Measurements from ENCODE around the gene MAPK8IP1. TPM values are rescaled to one million over a fixed set of nuclear protein-coding genes. Genes with fewer than 3 reads are reported as not detected.

The MAPK8IP1 gene
- total and polyA plus RNA-seq, 12 donors = 2.6 to 8.0 (median 6.5) TPM

DNA sequence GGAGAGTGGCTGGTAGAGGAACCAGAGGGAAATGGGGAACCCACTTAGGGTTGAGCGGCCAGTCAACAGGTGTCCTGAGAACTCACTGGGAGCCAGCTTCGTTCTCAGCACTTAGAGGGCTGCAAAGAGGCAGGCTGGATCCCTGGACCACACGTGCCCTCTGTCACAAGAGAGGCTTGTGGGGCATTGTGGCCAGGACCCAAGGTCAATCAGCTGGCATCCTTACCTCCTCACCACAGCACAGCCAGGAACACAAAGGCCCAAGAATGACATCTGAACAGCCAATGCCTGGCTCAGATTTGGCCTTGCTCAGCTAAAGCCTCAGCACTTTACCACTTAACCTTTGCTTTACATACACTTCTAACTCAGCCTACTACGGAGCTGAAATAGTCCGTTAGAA lies 7.4 kb downstream of the MAPK8IP1 start:
- H3K9me3 ChIP-seq = no peaks in the 10 kb centered on the region
- peak in 4 of 8 donors; percentile 19 to 64 (median 40) for ATAC-seq
- H3K36me3 ChIP-seq = no peaks in the 10 kb centered on the region
- no peaks in the 10 kb centered on the region for H3K4me1 ChIP-seq
- DNase-seq = no peak
- 66 to 85% methylated on average over 5 of the region's 5 CpGs for WGBS, 2 donors
- peaks cover 0 to 21% (median 0%) of the 10 kb centered on the region in 7 donors for H3K27me3 ChIP-seq
- no peak overlapping the region for H3K27ac ChIP-seq
- TF ChIP-seq, protein P1, sequence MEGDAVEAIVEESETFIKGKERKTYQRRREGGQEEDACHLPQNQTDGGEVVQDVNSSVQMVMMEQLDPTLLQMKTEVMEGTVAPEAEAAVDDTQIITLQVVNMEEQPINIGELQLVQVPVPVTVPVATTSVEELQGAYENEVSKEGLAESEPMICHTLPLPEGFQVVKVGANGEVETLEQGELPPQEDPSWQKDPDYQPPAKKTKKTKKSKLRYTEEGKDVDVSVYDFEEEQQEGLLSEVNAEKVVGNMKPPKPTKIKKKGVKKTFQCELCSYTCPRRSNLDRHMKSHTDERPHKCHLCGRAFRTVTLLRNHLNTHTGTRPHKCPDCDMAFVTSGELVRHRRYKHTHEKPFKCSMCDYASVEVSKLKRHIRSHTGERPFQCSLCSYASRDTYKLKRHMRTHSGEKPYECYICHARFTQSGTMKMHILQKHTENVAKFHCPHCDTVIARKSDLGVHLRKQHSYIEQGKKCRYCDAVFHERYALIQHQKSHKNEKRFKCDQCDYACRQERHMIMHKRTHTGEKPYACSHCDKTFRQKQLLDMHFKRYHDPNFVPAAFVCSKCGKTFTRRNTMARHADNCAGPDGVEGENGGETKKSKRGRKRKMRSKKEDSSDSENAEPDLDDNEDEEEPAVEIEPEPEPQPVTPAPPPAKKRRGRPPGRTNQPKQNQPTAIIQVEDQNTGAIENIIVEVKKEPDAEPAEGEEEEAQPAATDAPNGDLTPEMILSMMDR (IDR thresholded peaks at IDR 0.05) = no peak
- intact Hi-C loops (cut with DNase I) = loop anchor here in 1 of 10 donors (10.0 kb wide), 1 partner anchor 48 kb away; the partner anchor contains the start of gene CRY2
- no peak overlapping the region for H3K4me3 ChIP-seq

DNA sequence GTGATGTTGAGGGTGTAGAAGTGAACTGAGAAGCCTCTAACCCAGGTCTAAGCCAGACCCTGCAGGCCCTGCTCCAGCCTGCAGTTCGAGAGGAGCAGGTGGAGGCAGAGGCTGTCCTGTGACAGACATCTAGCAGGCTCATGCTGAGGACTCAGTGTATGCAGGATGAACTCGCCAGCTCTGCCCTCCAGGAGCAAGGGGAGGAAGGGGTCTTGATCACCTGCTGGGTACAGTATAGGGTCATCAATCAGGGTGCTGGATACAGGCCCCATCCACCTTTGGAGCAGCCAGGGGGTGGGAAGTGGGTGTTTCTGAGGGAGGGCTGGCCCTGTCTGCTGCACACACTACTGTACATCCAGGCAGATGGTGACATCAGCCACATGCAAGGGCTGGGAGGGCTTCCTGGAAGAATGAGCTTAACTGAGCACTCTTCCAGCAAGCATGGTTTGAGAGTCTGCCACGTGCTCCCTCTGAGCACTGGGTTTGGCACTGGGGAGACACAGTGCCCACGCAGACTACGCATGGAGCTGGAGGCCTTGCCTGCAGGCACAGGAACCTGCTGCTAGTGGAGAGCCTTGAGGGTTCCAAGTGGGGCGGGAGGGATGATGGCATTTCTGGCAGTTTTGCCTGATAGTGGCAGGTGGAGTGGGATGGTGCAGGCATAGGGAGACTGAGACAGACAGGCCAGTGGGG lies 9.2 kb downstream of the MAPK8IP1 start:
- Histone ChIP-seq H3K9me3 (no peaks in the 10 kb centered on the region), H3K4me1 (peaks cover 5 to 17% (median 10%) of the 10 kb centered on the region in 9 donors), H3K4me3 (no peak overlapping the region), H3K36me3 (no peaks in the 10 kb centered on the region), H3K27ac (no peak overlapping the region), H3K27me3 (peaks cover 0 to 40% (median 0%) of the 10 kb centered on the region in 7 donors)
- TF ChIP-seq, protein P1 (IDR thresholded peaks at IDR 0.05) = no peak
- WGBS, 2 donors = 85 to 89% methylated on average over 6 of the region's 6 CpGs
- intact Hi-C loops (cut with DNase I) = loop anchor here in 1 of 10 donors (10.0 kb wide), 1 partner anchor 50 kb away; the partner anchor contains the start of gene CRY2
- DNase-seq (no peak), ATAC-seq (no peak)

DNA sequence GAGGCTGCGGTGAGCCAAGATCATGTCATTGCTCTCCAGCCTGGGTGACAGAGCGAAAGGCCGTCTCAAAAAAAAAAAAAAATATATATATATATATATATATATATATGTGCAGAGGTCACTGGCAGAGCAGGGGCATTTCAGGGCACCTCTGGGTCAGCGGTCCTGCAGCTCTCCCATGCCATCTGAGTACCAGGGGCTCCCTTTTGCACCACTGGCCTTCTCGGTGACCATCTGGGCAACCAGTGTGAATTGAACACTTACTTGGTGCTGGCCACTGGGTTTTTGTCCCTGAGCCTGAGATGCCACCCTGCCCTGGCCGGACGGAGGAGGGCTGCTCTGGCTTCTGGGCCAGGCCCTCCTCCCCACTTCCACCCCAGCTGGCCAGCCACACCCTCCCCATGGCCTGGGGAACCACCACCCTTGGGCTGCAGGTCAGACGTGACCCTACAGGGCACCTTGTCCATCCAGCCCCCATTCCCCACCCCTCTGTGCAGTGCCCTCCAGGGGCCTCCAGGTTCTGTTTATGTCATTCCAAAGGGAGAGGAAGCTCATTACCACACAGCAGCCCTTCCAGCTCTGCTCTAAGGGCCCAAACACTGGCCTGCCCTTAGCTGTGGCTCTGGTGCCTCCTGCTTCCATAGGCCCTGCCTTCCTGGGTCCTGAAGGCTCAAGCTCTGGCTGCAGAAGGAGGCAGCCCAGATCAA lies 10.3 kb downstream of the MAPK8IP1 start:
- H3K27ac ChIP-seq = no peak overlapping the region
- H3K36me3 ChIP-seq = no peaks in the 10 kb centered on the region
- no peaks in the 10 kb centered on the region for H3K9me3 ChIP-seq
- peaks cover 0 to 50% (median 0%) of the 10 kb centered on the region in 7 donors for H3K27me3 ChIP-seq
- H3K4me1 ChIP-seq = peaks cover 6 to 22% (median 14%) of the 10 kb centered on the region in 9 donors
- intact Hi-C loops (cut with DNase I) = loop anchor here in 1 of 10 donors (10.0 kb wide), 1 partner anchor 51 kb away; the partner anchor contains the start of gene CRY2
- TF ChIP-seq, protein P1 (IDR thresholded peaks at IDR 0.05) = no peak
- H3K4me3 ChIP-seq = no peak overlapping the region
- ATAC-seq = no peak
- 93 to 94% methylated on average over 8 of the region's 8 CpGs for WGBS, 2 donors
- no peak for DNase-seq

DNA sequence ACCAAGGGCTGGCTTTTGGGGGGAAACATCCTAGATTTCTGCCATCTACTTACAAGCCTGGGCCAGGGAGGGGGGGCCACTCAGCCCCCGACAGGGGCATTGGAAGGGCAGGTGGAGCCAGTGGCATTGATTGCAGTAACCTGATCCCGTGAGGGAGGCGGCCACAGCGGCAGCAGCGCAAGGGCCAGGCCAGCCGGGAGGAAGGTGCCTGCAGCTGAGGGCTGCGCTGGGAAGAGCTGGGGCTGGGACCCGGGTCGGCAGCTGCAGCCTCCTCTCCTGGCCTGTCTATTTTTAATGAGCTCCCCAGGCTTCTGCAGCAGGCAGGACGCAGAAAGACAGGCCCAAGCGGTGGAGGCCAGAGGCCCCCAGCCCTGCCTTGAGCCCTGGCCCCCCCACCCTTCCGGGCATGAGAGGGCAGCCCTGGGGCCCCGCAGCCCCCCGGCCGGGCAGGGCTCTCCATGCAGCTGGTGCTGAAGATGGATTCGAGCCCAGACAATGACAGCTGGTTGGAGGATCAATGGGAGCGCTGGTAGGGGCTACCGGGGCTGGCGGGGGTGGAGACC lies 11.1 kb downstream of the MAPK8IP1 start:
- Histone ChIP-seq H3K9me3 (no peaks in the 10 kb centered on the region), H3K4me1 (peaks cover 10 to 30% (median 21%) of the 10 kb centered on the region in 9 donors), H3K36me3 (no peaks in the 10 kb centered on the region), H3K27ac (no peak overlapping the region), H3K4me3 (no peak overlapping the region), H3K27me3 (peaks cover 0 to 58% (median 0%) of the 10 kb centered on the region in 7 donors)
- DNase-seq (no peak), ATAC-seq (no peak)
- TF ChIP-seq, protein P1 (IDR thresholded peaks at IDR 0.05) = no peak
- WGBS, 2 donors = 18 to 31% methylated on average over 19 of the region's 19 CpGs
- intact Hi-C loops (cut with DNase I) = loop anchor here in 1 of 10 donors (10.0 kb wide), 1 partner anchor 52 kb away; the partner anchor contains the start of gene CRY2

Measured in heart right ventricle (tissue), 16 donors.